Measurements from ENCODE around the gene SKIC8. TPM values are rescaled to one million over a fixed set of nuclear protein-coding genes. Genes with fewer than 3 reads are reported as not detected.

SKIC8 gene
- total RNA-seq, 3 donors from 2014 or later = 35.4 to 41.7 (median 37.6) TPM

- ATAC-seq (peak; percentile 91), DNase-seq (peak in 2 of 3 donors; percentile 83 to 84)
- no peak overlapping the region for H3K4me3 ChIP-seq
- intact Hi-C loops (cut with DNase I, micrococcal nuclease) = loop anchor here (5.0 to 10.0 kb wide), 2 partner anchors 114 to 176 kb away; no protein-coding TSS in a partner anchor
- no peaks in the 10 kb centered on the region for H3K9me3 ChIP-seq
- no peaks in the 10 kb centered on the region for H3K36me3 ChIP-seq (ENCODE audit: low read depth)
- H3K4me1 ChIP-seq (ENCODE audit: low read depth) = peaks cover 4% of the 10 kb centered on the region
- peak; percentile 60 for TF ChIP-seq CTCF (IDR thresholded peaks at IDR 0.05)
Measured at GRCh38 chr15:78308422-78309032, 9.1 kb upstream of the SKIC8 start.

GRCh38 chr15:78307976-78308375 is 8.6 kb upstream of the SKIC8 start:
- no peak overlapping the region for H3K4me3 ChIP-seq
- no peaks in the 10 kb centered on the region for H3K36me3 ChIP-seq (ENCODE audit: low read depth)
- TF ChIP-seq CTCF (IDR thresholded peaks at IDR 0.05) = no peak
- ATAC-seq = peak; percentile 21
- H3K9me3 ChIP-seq = no peaks in the 10 kb centered on the region
- intact Hi-C loops (cut with DNase I, micrococcal nuclease) = loop anchor here (5.0 to 10.0 kb wide), 2 partner anchors 114 to 177 kb away; no protein-coding TSS in a partner anchor
- DNase-seq = no peak
- H3K4me1 ChIP-seq (ENCODE audit: low read depth) = peaks cover 4% of the 10 kb centered on the region

GRCh38 chr15:78306176-78306774 is 6.9 kb upstream of the SKIC8 start:
- Histone ChIP-seq H3K4me3 (no peak overlapping the region), H3K4me1 (ENCODE audit: low read depth) (peaks cover 4% of the 10 kb centered on the region), H3K9me3 (no peaks in the 10 kb centered on the region), H3K36me3 (ENCODE audit: low read depth) (no peaks in the 10 kb centered on the region)
- no peak for ATAC-seq
- intact Hi-C loops (cut with DNase I, micrococcal nuclease) = loop anchor here (5.0 to 10.0 kb wide), 2 partner anchors 116 to 179 kb away; no protein-coding TSS in a partner anchor
- DNase-seq = no peak
- TF ChIP-seq CTCF (IDR thresholded peaks at IDR 0.05) = no peak

GRCh38 chr15:78304216-78305066 is 5.0 kb upstream of the SKIC8 start:
- no peak overlapping the region for H3K4me3 ChIP-seq
- ATAC-seq = no peak
- no peaks in the 10 kb centered on the region for H3K9me3 ChIP-seq
- no peak for TF ChIP-seq CTCF (IDR thresholded peaks at IDR 0.05)
- DNase-seq = no peak
- intact Hi-C loops (cut with DNase I, micrococcal nuclease) = loop anchor here (5.0 to 10.0 kb wide), 2 partner anchors 118 to 180 kb away; no protein-coding TSS in a partner anchor
- no peaks in the 10 kb centered on the region for H3K36me3 ChIP-seq (ENCODE audit: low read depth)
- peaks cover 4% of the 10 kb centered on the region for H3K4me1 ChIP-seq (ENCODE audit: low read depth)

GRCh38 chr15:78302579-78303312 is 3.3 kb upstream of the SKIC8 start:
- DNase-seq (no peak), ATAC-seq (no peak)
- Histone ChIP-seq H3K9me3 (no peaks in the 10 kb centered on the region), H3K4me1 (ENCODE audit: low read depth) (peaks cover 5% of the 10 kb centered on the region), H3K36me3 (ENCODE audit: low read depth) (no peaks in the 10 kb centered on the region), H3K4me3 (no peak overlapping the region)
- TF ChIP-seq CTCF (IDR thresholded peaks at IDR 0.05) = no peak
- intact Hi-C loops (cut with DNase I, micrococcal nuclease) = loop anchor here in 1 of 2 donors (10.0 kb wide), 1 partner anchor 182 kb away; no protein-coding TSS in a partner anchor
